GM13976 (cell line): ENCODE data around the gene PROM2.

Experiments used
- DNase-seq: peaks from one replicate; pipeline ENCODE4 v3.0.0; 2012; ENCODE audit warnings: low spot score
- CTCF ChIP-seq: IDR thresholded peaks from 2 replicates; pipeline ENCODE4 v1.5.1; 2012; ENCODE audit warnings: borderline replicate concordance, mild to moderate bottlenecking; ENCODE audit not compliant: insufficient read depth; ENCODE audit errors: extremely low read depth, missing control alignments, control extremely low read depth
- in situ Hi-C: fragments of 300-500 bp; cut with MboI; formaldehyde crosslinking; loops from one replicate; pipeline ENCODE4 v1.12.0; 2022; ENCODE audit warnings: low sequenced_read_pairs, mixed read lengths, inconsistent platforms; ENCODE audit not compliant: unreplicated experiment

PROM2 gene

DNA sequence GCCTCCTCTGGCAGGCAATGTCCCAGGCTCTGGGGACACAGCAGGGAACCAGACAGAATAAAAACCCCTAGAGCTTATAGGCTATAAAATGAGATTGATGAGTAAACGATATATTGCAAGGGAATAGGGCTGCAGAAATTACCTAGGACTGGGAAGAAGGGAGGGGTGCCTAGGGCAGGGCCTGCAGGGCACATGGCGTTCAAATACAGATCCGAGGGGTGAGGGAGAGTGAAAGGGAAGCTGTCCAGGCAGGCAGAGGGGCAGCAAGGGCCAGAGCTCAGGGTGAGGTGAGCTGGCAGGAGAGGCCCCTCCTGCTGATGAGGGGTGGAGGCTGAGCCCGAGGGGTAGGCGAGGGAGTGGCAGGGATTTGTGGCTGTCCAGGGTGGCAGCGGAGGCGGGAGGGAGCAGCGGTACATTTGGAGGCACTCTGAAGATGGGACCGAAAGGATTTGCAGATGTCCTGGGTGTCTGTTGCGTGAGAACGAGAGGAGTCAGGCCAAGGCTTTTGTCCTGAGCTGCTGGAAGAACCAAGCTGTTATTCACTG lies 56.6 kb downstream of the PROM2 start:
- no peak for DNase-seq
- in situ Hi-C loops = no loop called here
- TF ChIP-seq CTCF = no peak

DNA sequence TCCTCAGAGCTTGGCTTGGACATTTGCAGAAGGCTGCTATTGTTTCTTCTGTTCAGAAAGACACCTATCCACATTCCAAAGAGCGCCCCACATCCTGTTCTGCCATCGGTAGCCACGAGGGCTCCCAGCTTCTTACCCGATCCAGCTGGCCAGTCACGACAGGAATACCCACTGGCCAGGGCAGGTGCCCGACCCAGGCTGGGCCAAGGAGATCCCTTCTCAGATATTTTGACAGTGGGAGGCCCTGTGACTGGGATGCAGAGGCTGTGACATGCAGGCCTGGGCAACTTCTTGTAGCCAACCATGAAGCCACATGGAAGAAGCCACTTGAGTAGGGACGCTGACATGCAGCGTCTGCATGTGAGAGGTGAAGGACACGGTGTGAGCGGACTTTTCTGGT lies 57.4 kb downstream of the PROM2 start:
- in situ Hi-C loops = no loop called here
- no peak for TF ChIP-seq CTCF
- no peak for DNase-seq

GRCh38 chr2:95332036-95332435 lies 57.8 kb downstream of the PROM2 start:
- TF ChIP-seq CTCF = no peak
- DNase-seq = no peak
- in situ Hi-C loops = no loop called here

DNA sequence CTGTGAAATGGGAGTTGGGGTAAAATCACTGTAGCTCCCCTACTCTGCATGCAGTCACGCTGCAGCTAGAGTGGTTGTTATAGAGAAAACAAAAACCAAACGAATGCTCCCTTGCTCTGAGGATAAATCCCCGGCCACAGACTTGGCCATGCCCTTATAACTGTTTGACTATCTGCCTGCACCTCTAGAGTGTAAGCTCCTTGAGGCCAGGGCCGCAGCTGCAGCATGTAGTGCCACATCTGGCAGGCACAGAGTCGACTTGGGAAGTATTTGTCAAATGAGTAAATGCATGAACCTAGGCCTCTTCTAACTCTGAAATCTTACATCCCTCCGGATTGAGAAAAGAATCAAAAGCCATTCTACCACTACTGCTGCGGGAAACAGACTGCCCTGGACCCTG lies 58.8 kb downstream of the PROM2 start:
- in situ Hi-C loops = no loop called here
- DNase-seq = no peak
- TF ChIP-seq CTCF = no peak

- in situ Hi-C loops = no loop called here
- DNase-seq = no peak
- no peak for TF ChIP-seq CTCF
Observed at GRCh38 chr2:95333888-95334338, 59.7 kb downstream of the PROM2 start.

GRCh38 chr2:95334916-95335641 lies 60.8 kb downstream of the PROM2 start:
- no peak for TF ChIP-seq CTCF
- DNase-seq = no peak
- in situ Hi-C loops = no loop called here
